Body of pancreas (tissue), 4 donors: ENCODE data around the gene MAPK8IP2.

Experiments
- CTCF ChIP-seq, 7 experiments: fragments of 450-650 bp in 4 of 7; fragments of 200-600 bp in 3 of 7; sonication (generic) in 3 of 7; IDR thresholded peaks; one replicate each; pipeline ENCODE4 v1.5.1; 2016 to 2019; ENCODE audit warnings: antibody characterized with exemption in 7 of 7
- POLR2A ChIP-seq, 3 donors: fragments of 450-650 bp; IDR thresholded peaks; one replicate each; pipeline ENCODE4 v1.6.1; 2016; ENCODE audit warnings: antibody characterized with exemption in 3 of 3, mild to moderate bottlenecking in 2 of 3

- TF ChIP-seq POLR2A (IDR thresholded peaks at IDR 0.05) (no peak), CTCF (IDR thresholded peaks at IDR 0.05) (no peak)
Measured at GRCh38 chr22:50577987-50578775, 22.4 kb upstream of the MAPK8IP2 start, which contains the start of gene CPT1B.
